Uterus (tissue), 4 donors: ENCODE measurements around the gene CES3. TPM values are rescaled to one million over a fixed set of nuclear protein-coding genes. Genes with fewer than 3 reads are reported as not detected.

ENCODE experiments used
- DNase-seq, 2 donors: peaks; one replicate each; pipeline ENCODE4 v3.0.0-alpha.2; 2019 to 2020
- H3K27ac ChIP-seq, 2 donors: fragments of 200-600 bp; sonication (generic); 1 replicate in 1 of 2; 2 replicates in 1 of 2; pipeline ENCODE4 v1.5.1; 2016 to 2018
- H3K27me3 ChIP-seq, 2 donors: fragments of 200-600 bp; sonication (generic); one replicate each; pipeline ENCODE4 v1.5.1; 2018 to 2019; ENCODE audit warnings: control low read depth in 1 of 2
- H3K36me3 ChIP-seq, 2 donors: fragments of 200-600 bp; sonication (generic); one replicate each; pipeline ENCODE4 v1.5.1; 2019; ENCODE audit warnings: control low read depth in 1 of 2
- H3K4me1 ChIP-seq, 2 donors: fragments of 200-600 bp; sonication (generic); one replicate each; pipeline ENCODE4 v1.5.1; 2018 to 2019; ENCODE audit warnings: control low read depth in 1 of 2
- H3K4me3 ChIP-seq, 2 donors: fragments of 200-600 bp; sonication (generic); 1 replicate in 1 of 2; 2 replicates in 1 of 2; pipeline ENCODE4 v1.5.1; 2018 to 2019; ENCODE audit warnings: mild to moderate bottlenecking in 1 of 2
- H3K9me3 ChIP-seq, 2 donors: fragments of 200-600 bp; sonication (generic); one replicate each; pipeline ENCODE4 v1.5.1; 2019; ENCODE audit warnings: control low read depth in 1 of 2
- CTCF ChIP-seq, 4 experiments: fragments of 200-600 bp in 2 of 4; fragments of 450-650 bp in 2 of 4; sonication (generic) in 2 of 4; IDR thresholded peaks; one replicate each; pipeline ENCODE4 v1.5.1; 2016 to 2019; ENCODE audit warnings: antibody characterized with exemption in 4 of 4, mild to moderate bottlenecking in 2 of 4, moderate library complexity in 1 of 4
- POLR2A ChIP-seq, 2 donors: fragments of 450-650 bp; IDR thresholded peaks; one replicate each; pipeline ENCODE4 v1.6.1; 2016; ENCODE audit warnings: antibody characterized with exemption in 2 of 2, mild to moderate bottlenecking in 1 of 2, moderate library complexity in 1 of 2
- intact Hi-C: fragments of 100-400 bp; cut with DNase I; formaldehyde crosslinking; loops from one replicate; pipeline ENCODE4 v1.15.1; 2023; ENCODE audit warnings: low total_unique reads
- total RNA-seq, 4 donors: library from RNA; depleted of rRNA in 3 of 4; stranded (reverse); fragments of >200 nt in 3 of 4; gene quantifications; one replicate each; pipeline versions ENCODE4 v1.1.0 to v1.2.4, GENCODE V29; 2014 to 2023
- donor health status: DM: yes; HTN: yes; CAD: no.

CES3 gene
- total RNA-seq, 4 donors from 2014 or later: 0.51 to 2.8 (median 0.86) TPM

- Histone ChIP-seq H3K9me3 (no peaks in the 10 kb centered on the region), H3K4me3 (no peak overlapping the region), H3K4me1 (peaks cover 0 to 5% of the 10 kb centered on the region in 2 donors), H3K36me3 (no peaks in the 10 kb centered on the region), H3K27me3 (no peaks in the 10 kb centered on the region), H3K27ac (peak overlapping the region; percentile 52 to 70)
- intact Hi-C loops: no loop called here
- peak; percentile 54 to 76 for DNase-seq
- no peak for TF ChIP-seq CTCF (IDR thresholded peaks at IDR 0.05)
- peak in 1 of 2 donors; percentile 22 for TF ChIP-seq POLR2A (IDR thresholded peaks at IDR 0.05)
Observed at GRCh38 chr16:66996324-66996982, 35.4 kb downstream of the CES3 start.

- Histone ChIP-seq H3K4me1 (peaks cover 0 to 5% of the 10 kb centered on the region in 2 donors), H3K36me3 (no peaks in the 10 kb centered on the region), H3K4me3 (no peak overlapping the region), H3K9me3 (no peaks in the 10 kb centered on the region), H3K27me3 (no peaks in the 10 kb centered on the region), H3K27ac (peak overlapping the region in 1 of 2 donors; percentile 70)
- intact Hi-C loops: no loop called here
- TF ChIP-seq POLR2A (IDR thresholded peaks at IDR 0.05): no peak
- TF ChIP-seq CTCF (IDR thresholded peaks at IDR 0.05): no peak
- no peak for DNase-seq
Observed at GRCh38 chr16:66996983-66997358, 35.9 kb downstream of the CES3 start.

- peak overlapping the region in 1 of 2 donors; percentile 52 for H3K27ac ChIP-seq
- H3K36me3 ChIP-seq: no peaks in the 10 kb centered on the region
- no peaks in the 10 kb centered on the region for H3K9me3 ChIP-seq
- intact Hi-C loops: no loop called here
- H3K4me1 ChIP-seq: peaks cover 0 to 5% of the 10 kb centered on the region in 2 donors
- DNase-seq: peak; percentile 55 to 61
- no peaks in the 10 kb centered on the region for H3K27me3 ChIP-seq
- TF ChIP-seq POLR2A (IDR thresholded peaks at IDR 0.05) (peak in 1 of 2 donors; percentile 30), CTCF (IDR thresholded peaks at IDR 0.05) (no peak)
- H3K4me3 ChIP-seq: peak overlapping the region; percentile 40 to 41
Observed at GRCh38 chr16:67000384-67001351, 39.6 kb downstream of the CES3 start.

- Histone ChIP-seq H3K27ac (no peak overlapping the region), H3K36me3 (no peaks in the 10 kb centered on the region)
Observed at GRCh38 chr16:67001726-67002125, 40.7 kb downstream of the CES3 start.

More at GRCh38 chr16:67001726-67002125, 40.7 kb downstream of the CES3 start:
- H3K27me3 ChIP-seq: no peaks in the 10 kb centered on the region
- H3K9me3 ChIP-seq: no peaks in the 10 kb centered on the region
- peaks cover 0 to 5% of the 10 kb centered on the region in 2 donors for H3K4me1 ChIP-seq
- intact Hi-C loops: no loop called here
- TF ChIP-seq POLR2A (IDR thresholded peaks at IDR 0.05): no peak
- TF ChIP-seq CTCF (IDR thresholded peaks at IDR 0.05): no peak
- DNase-seq: no peak
- H3K4me3 ChIP-seq: no peak overlapping the region
